OCI-LY1 (cell line): ENCODE measurements around the gene SLCO3A1.

Source experiments
- H2AFZ ChIP-seq: fragments of 200-600 bp; sonication (generic), shearing (Covaris generic); 2 replicates; pipeline ENCODE4 v1.6.0; 2014; ENCODE audit warnings: antibody characterized with exemption, mild to moderate bottlenecking, low read length
- H3F3A ChIP-seq: fragments of 200-600 bp; sonication (generic), shearing (Covaris generic); 2 replicates; pipeline ENCODE4 v1.6.0; 2014; ENCODE audit warnings: mild to moderate bottlenecking, antibody characterized with exemption, low read length, moderate library complexity; ENCODE audit not compliant: insufficient read depth
- H3K27ac ChIP-seq: fragments of 200-600 bp; sonication (generic); 2 replicates; pipeline ENCODE4 v1.5.1; 2014; ENCODE audit warnings: low read length, mixed run types, mild to moderate bottlenecking, low read depth; ENCODE audit not compliant: poor library complexity, severe bottlenecking
- H3K27me3 ChIP-seq: fragments of 200-600 bp; sonication (generic); 2 replicates; pipeline ENCODE4 v1.6.0; 2014; ENCODE audit warnings: antibody characterized with exemption, mild to moderate bottlenecking, low read length, moderate library complexity; ENCODE audit not compliant: insufficient read depth
- H3K36me3 ChIP-seq: fragments of 200-600 bp; sonication (generic); 2 replicates; pipeline ENCODE4 v1.6.1; 2014; ENCODE audit warnings: mild to moderate bottlenecking, antibody characterized with exemption, low read length, moderate library complexity, mixed read lengths; ENCODE audit not compliant: insufficient read depth
- H3K4me1 ChIP-seq: fragments of 200-600 bp; sonication (generic); 2 replicates; pipeline ENCODE4 v1.5.1; 2014; ENCODE audit warnings: mild to moderate bottlenecking, low read length, moderate library complexity; ENCODE audit not compliant: insufficient read depth, severe bottlenecking
- H3K4me2 ChIP-seq: fragments of 200-600 bp; sonication (generic), shearing (Covaris generic); 2 replicates; pipeline ENCODE4 v1.6.1; 2014; ENCODE audit warnings: low read length
- H3K4me3 ChIP-seq: fragments of 200-600 bp; sonication (generic); 2 replicates; pipeline ENCODE4 v1.5.1; 2014; ENCODE audit warnings: low read length, low read depth, mild to moderate bottlenecking, mixed read lengths; ENCODE audit not compliant: poor library complexity, severe bottlenecking
- H3K79me2 ChIP-seq: fragments of 200-600 bp; shearing (Covaris generic); 2 replicates; pipeline ENCODE4 v1.6.1; 2016; ENCODE audit warnings: mixed run types, low read length, mixed read lengths; ENCODE audit not compliant: insufficient read depth
- H3K9ac ChIP-seq: fragments of 200-600 bp; sonication (generic), shearing (Covaris generic); 2 replicates; pipeline ENCODE4 v1.6.1; 2014; ENCODE audit warnings: mild to moderate bottlenecking, low read length, mixed read lengths
- H3K9me2 ChIP-seq: fragments of 200-600 bp; sonication (generic), shearing (Covaris generic); 2 replicates; pipeline ENCODE4 v1.6.1; 2014; ENCODE audit warnings: low read depth, mild to moderate bottlenecking, low read length, mixed read lengths
- H3K9me3 ChIP-seq: fragments of 200-600 bp; shearing (Covaris generic); 2 replicates; pipeline ENCODE4 v1.6.1; 2014; ENCODE audit warnings: low read length, mixed read lengths
- H4K20me1 ChIP-seq: fragments of 200-600 bp; sonication (generic), shearing (Covaris generic); 2 replicates; pipeline ENCODE4 v1.6.0; 2016; ENCODE audit warnings: mild to moderate bottlenecking, low read length; ENCODE audit not compliant: insufficient read depth
- CTCF ChIP-seq: fragments of 200-600 bp; sonication (generic), shearing (Covaris generic); IDR thresholded peaks from 2 replicates; pipeline ENCODE4 v1.5.1; 2017; ENCODE audit warnings: mild to moderate bottlenecking, antibody characterized with exemption, low read length, moderate library complexity, mixed read lengths
- EZH2 ChIP-seq: fragments of 200-600 bp; sonication (generic), shearing (Covaris generic); IDR thresholded peaks from 2 replicates; pipeline ENCODE4 v1.8.0; 2017; ENCODE audit warnings: borderline replicate concordance, mixed run types, mild to moderate bottlenecking, antibody characterized with exemption, low read length, moderate library complexity, mixed read lengths

The SLCO3A1 gene

GRCh38 chr15:91995146-91995545 is 141.6 kb downstream of the SLCO3A1 start:
- Histone ChIP-seq H2AFZ (no peak overlapping the region), H3K27ac (no peak overlapping the region), H3K9me3 (no peaks in the 10 kb centered on the region), H3K4me1 (no peaks in the 10 kb centered on the region), H3K27me3 (no peaks in the 10 kb centered on the region), H3K36me3 (no peaks in the 10 kb centered on the region), H3F3A (no peaks in the 10 kb centered on the region), H3K9ac (no peak overlapping the region), H4K20me1 (no peaks in the 10 kb centered on the region), H3K4me2 (no peak overlapping the region), H3K4me3 (no peak overlapping the region), H3K79me2 (no peaks in the 10 kb centered on the region), H3K9me2 (no peaks in the 10 kb centered on the region)
- no peak for TF ChIP-seq EZH2

- no peaks in the 10 kb centered on the region for H3F3A ChIP-seq
- H3K9me2 ChIP-seq = no peaks in the 10 kb centered on the region
- no peaks in the 10 kb centered on the region for H3K79me2 ChIP-seq
- no peak overlapping the region for H3K4me2 ChIP-seq
- no peak overlapping the region for H3K9ac ChIP-seq
- H2AFZ ChIP-seq = no peak overlapping the region
- no peaks in the 10 kb centered on the region for H4K20me1 ChIP-seq
- no peak overlapping the region for H3K4me3 ChIP-seq
- no peak overlapping the region for H3K27ac ChIP-seq
- H3K4me1 ChIP-seq = no peaks in the 10 kb centered on the region
- H3K27me3 ChIP-seq = no peaks in the 10 kb centered on the region
- TF ChIP-seq CTCF = no peak
- TF ChIP-seq EZH2 = no peak
- H3K36me3 ChIP-seq = no peaks in the 10 kb centered on the region
- H3K9me3 ChIP-seq = no peaks in the 10 kb centered on the region
Observed at GRCh38 chr15:91997163-91997562, 143.7 kb downstream of the SLCO3A1 start.

GRCh38 chr15:92000709-92001108 is 147.2 kb downstream of the SLCO3A1 start:
- no peaks in the 10 kb centered on the region for H3K36me3 ChIP-seq
- no peak for TF ChIP-seq CTCF
- no peak overlapping the region for H3K9ac ChIP-seq
- no peaks in the 10 kb centered on the region for H4K20me1 ChIP-seq
- H3K27me3 ChIP-seq = no peaks in the 10 kb centered on the region; the same call in 1 of the 2 replicates
- H2AFZ ChIP-seq = no peak overlapping the region
- no peak overlapping the region for H3K27ac ChIP-seq
- no peaks in the 10 kb centered on the region for H3K9me2 ChIP-seq
- no peak overlapping the region for H3K4me2 ChIP-seq
- no peaks in the 10 kb centered on the region for H3K4me1 ChIP-seq
- H3K9me3 ChIP-seq = no peaks in the 10 kb centered on the region
- no peak overlapping the region for H3K4me3 ChIP-seq
- no peaks in the 10 kb centered on the region for H3F3A ChIP-seq
- no peaks in the 10 kb centered on the region for H3K79me2 ChIP-seq

GRCh38 chr15:92001307-92001706 is 147.8 kb downstream of the SLCO3A1 start:
- no peaks in the 10 kb centered on the region; the same call in 1 of the 2 replicates for H3K27me3 ChIP-seq
- H3K9ac ChIP-seq = no peak overlapping the region
- no peak overlapping the region for H3K27ac ChIP-seq
- no peak overlapping the region for H3K4me3 ChIP-seq
- no peaks in the 10 kb centered on the region for H4K20me1 ChIP-seq
- no peak overlapping the region for H2AFZ ChIP-seq
- H3K9me2 ChIP-seq = no peaks in the 10 kb centered on the region
- no peaks in the 10 kb centered on the region for H3K9me3 ChIP-seq
- no peaks in the 10 kb centered on the region for H3K79me2 ChIP-seq
- no peaks in the 10 kb centered on the region for H3F3A ChIP-seq
- no peaks in the 10 kb centered on the region for H3K4me1 ChIP-seq
- H3K4me2 ChIP-seq = no peak overlapping the region
- H3K36me3 ChIP-seq = no peaks in the 10 kb centered on the region
- no peak for TF ChIP-seq CTCF
- TF ChIP-seq EZH2 = no peak
